HL-60/S4 treated with retinoic acid at 250 ng/mL for 4 days and 3 days (cell line): ENCODE data around the gene SBK2.
"Not testable (repeated sequence)": the region's sequence is repeated elsewhere in the genome, so short reads cannot be mapped to it uniquely, and the experiment has no call there.

Experiments
- in situ Hi-C: fragments of 300-500 bp; cut with MboI; formaldehyde crosslinking; loops from 2 replicates; pipeline ENCODE4 v1.7.0; 2022; ENCODE audit warnings: low sequenced_read_pairs

Gene SBK2, protein sequence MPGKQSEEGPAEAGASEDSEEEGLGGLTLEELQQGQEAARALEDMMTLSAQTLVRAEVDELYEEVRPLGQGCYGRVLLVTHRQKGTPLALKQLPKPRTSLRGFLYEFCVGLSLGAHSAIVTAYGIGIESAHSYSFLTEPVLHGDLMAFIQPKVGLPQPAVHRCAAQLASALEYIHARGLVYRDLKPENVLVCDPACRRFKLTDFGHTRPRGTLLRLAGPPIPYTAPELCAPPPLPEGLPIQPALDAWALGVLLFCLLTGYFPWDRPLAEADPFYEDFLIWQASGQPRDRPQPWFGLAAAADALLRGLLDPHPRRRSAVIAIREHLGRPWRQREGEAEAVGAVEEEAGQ

DNA sequence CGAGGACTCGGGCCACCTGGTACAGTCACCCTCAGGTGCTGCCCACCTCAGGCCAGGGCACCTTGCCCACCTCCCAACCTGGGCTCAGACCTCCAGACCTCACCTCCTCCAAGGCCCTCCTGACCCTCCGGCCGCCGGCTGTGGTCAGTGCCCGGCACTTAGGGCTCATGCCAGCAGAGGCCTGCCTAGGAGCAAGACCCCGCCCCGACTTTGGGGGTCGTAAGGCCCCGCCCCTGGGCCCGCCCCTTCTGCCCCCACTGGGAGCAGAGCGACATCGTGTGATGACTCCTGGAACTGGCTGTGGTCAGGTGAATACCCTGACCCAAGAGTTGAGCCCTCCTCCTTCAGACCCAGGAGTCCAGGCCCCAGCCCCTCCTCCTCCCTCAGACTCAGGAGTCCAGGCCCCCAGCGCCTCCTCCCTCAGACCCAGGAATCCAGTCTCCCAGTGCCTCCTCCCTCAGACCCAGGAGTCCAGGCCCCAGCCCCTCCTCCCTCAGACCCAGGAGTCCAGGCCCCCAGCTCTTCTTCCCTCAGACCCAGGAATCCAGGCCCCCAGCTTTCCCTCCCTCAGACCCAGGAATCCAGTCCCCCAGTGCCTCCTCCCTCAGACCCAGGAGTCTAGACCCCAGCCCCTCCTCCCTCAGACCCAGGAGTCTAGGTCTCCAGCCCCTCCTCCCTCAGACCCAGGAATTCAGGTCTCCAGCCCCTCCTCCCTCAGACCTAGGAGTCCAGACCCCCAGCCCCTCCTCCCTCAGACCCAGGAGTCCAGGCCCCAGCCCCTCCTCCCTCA is at the start of gene SBK2:
Gene SBK2 (minus strand): TSS at position 183 of the 790 bp plus-strand sequence. CDS start 839 bp downstream, outside the sequence.
- in situ Hi-C loops = no loop called here

- in situ Hi-C loops = no loop called here
Measured at GRCh38 chr19:55585658-55586339, 48.9 kb upstream of the SBK2 start.

- in situ Hi-C loops = no loop called here
Measured at GRCh38 chr19:55584871-55585270, 47.9 kb upstream of the SBK2 start.

DNA sequence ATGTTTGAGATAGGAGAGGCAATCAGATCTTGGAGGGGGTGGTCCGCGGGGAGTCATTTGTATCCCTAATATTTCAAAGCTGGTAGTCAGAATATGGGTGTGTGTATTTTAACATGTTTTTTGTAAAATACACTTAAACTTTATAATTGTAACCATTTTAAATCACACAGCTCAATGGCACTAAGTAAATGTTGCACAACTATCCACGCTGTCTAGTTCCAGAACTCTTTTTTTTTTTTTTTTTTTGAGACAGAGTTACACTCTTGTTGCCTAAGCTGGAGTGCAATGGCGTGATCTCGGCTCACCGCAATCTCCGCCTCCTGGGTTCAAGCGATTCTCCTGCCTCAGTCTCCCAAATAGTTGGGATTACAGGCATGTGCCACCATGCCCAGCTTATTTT is 47.0 kb upstream of the SBK2 start:
- in situ Hi-C loops = not testable (repeated sequence)

DNA sequence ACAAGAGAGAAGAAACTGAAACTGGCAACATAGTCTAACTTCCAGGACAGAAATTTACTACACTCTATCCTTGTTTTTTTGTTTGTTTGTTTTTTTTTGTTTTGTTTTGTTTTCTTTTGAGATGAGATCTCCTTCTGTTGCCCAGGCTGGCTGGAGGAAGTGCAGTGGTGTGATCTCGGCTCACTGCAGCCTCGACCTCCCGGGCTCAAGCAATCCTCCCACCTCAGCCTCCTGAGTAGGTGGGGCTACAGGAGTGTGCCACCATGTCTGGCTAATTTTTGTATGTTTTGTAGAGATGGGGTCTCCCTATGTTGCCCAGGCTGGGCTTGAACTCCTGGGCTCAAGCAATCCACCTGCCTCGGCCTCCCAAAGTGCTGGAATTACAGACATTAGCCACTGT is 45.4 kb upstream of the SBK2 start:
- in situ Hi-C loops = not testable (repeated sequence)

- in situ Hi-C loops = no loop called here
Measured at GRCh38 chr19:55581823-55582223, 44.9 kb upstream of the SBK2 start.

DNA sequence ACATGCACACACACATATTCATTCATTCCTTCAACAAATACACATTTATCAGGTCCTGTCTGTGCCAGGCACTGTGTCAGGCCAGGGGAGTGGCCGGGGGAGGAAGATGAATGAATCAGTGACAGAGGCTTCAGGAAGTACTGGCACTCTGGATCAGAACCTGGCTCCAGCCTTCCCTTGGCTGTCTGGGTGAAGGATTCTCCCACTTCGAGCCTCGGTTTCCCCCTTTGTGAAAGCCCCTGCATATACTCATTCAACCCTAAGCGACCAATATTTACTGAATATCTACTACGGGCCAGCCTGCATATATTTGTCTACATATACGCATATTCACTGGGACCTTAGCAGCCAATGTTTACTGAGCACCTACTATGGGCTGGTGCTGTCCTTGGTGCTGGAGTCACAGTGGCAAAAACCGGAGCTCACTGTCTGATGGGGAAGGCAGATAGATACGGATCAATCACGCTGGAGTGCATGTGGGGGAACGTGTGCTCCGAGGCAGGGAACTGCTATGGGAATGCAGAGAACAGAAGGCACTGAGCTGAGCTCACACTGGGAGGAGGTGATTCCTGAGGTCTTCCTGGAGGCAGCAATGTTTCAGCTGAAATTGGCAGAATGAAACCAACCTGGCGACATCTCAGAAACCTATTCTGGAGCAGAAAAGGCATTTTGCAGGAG is 44.4 kb upstream of the SBK2 start:
- in situ Hi-C loops = no loop called here

DNA sequence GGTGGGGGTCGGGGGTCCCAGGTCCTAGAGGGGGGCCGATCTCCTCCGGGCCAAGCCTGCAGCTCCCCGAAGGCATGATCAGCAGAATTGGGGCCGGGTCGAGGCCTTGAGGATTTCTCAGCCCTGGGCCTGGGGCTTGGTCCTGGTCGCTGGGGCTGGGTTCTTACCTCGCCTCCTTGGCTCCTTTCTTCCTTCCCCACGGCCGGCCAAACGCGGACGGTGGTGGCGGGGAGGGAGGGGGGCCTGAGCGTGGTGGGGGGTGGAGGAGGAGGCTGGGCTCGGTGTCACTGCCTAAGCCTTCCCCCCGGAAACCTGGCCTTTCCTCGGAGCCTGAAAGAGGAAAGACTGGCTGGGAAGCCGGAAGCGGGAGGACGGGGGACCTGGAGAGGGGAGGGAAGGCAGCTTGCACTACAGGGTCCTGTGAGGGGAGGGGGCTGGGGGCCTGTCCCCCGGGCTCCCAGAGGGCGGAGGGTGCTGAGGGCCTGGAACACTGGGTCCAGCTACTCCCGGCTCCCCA is 43.8 kb upstream of the SBK2 start, which contains the start of gene ZNF579:
Gene ZNF579 (minus strand): TSS at position 221 of the 517 bp plus-strand sequence. CDS start 1,209 bp downstream, outside the sequence.
- in situ Hi-C loops = no loop called here

GRCh38 chr19:55579766-55580621 is 43.1 kb upstream of the SBK2 start:
- in situ Hi-C loops = no loop called here

- in situ Hi-C loops = no loop called here
Measured at GRCh38 chr19:55578761-55579747, 42.1 kb upstream of the SBK2 start.

GRCh38 chr19:55578031-55578760 is 41.3 kb upstream of the SBK2 start:
- in situ Hi-C loops = no loop called here

GRCh38 chr19:55576746-55577145 is 39.8 kb upstream of the SBK2 start:
- in situ Hi-C loops = no loop called here

- in situ Hi-C loops = not testable (repeated sequence)
Measured at GRCh38 chr19:55573929-55574328, 37.0 kb upstream of the SBK2 start.

DNA sequence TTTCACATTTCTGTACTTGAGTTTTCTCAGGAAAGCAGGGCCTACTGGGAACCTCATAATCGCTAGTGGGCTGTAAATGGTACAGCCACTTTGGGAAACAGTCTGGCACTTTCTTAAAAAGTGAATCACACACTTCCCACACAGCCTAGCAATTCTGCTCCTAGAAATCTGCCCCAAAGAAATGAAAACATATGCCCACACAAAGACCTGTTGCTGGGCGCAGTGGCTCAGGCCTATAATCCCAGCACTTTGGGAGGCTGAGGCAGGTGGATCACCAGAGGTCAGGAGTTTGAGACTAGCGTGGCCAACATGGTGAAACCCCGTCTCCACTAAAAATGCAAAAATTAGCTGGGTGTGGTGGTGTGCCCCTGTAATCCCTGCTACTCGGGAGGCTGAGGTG is 32.5 kb upstream of the SBK2 start:
- in situ Hi-C loops = not testable (repeated sequence)

GRCh38 chr19:55567708-55568328 is 30.9 kb upstream of the SBK2 start:
- in situ Hi-C loops = no loop called here

- in situ Hi-C loops = no loop called here
Measured at GRCh38 chr19:55566823-55567222, 29.9 kb upstream of the SBK2 start.

- in situ Hi-C loops = no loop called here
Measured at GRCh38 chr19:55563261-55563690, 26.3 kb upstream of the SBK2 start.
